Stimulated activated CD8-positive, alpha-beta memory T cell treated with anti-CD3 and anti-CD28 coated beads, Interleukin-2, amount 100 ng/mL, for 48 hours (primary cell): Measurements from ENCODE around the gene ADGRD1.

ENCODE experiments used
- DNase-seq, 2 donors: peaks; one replicate each; pipeline ENCODE4 v3.0.0-alpha.2; 2020; ENCODE audit warnings: low read depth in 2 of 2

Gene ADGRD1

DNA sequence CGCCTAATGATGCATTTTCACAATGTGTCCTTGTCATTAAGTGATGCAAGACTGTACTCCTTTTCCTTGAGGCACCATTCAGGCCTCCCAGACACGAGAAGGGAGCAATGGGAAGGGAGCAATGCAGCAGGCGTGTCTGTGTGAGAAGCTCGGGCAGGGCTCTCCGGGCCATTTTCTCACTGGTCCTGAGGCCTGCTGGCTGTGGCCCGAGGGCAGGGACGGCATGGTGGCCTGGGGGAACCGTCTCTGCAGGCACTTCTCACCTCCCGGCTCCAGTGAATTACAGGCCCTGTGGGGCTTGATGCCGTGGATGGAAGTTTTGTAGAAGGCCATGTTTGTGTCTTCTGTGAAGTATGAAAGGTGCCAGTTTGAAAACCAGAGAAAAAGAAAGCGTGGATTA, 71.0 kb downstream of the ADGRD1 start:
- no peak for DNase-seq

GRCh38 chr12:131025234-131025633, 71.5 kb downstream of the ADGRD1 start:
- no peak for DNase-seq

GRCh38 chr12:131025939-131026702, 72.4 kb downstream of the ADGRD1 start:
- no peak for DNase-seq

GRCh38 chr12:131026754-131027153, 73.0 kb downstream of the ADGRD1 start:
- no peak for DNase-seq

DNA sequence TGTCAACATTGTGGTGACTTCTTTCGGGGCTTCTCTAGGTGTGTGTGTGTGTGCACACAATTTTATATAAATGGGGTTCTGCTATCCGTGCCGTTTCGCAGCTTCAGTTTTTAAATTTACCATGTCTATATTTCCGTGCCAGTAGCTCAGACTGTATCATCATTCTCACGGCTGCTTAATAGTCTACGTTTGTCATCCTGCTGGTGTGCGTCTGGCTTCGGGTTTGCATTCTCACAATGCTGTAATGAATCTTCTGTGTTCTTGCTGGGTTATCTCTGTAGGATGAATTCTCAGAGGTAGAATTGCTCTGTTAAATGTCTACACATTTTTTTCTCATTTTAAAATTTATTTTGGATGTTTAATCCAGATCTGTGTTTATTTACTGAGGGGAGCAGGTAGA, 73.6 kb downstream of the ADGRD1 start:
- DNase-seq, result no peak

DNA sequence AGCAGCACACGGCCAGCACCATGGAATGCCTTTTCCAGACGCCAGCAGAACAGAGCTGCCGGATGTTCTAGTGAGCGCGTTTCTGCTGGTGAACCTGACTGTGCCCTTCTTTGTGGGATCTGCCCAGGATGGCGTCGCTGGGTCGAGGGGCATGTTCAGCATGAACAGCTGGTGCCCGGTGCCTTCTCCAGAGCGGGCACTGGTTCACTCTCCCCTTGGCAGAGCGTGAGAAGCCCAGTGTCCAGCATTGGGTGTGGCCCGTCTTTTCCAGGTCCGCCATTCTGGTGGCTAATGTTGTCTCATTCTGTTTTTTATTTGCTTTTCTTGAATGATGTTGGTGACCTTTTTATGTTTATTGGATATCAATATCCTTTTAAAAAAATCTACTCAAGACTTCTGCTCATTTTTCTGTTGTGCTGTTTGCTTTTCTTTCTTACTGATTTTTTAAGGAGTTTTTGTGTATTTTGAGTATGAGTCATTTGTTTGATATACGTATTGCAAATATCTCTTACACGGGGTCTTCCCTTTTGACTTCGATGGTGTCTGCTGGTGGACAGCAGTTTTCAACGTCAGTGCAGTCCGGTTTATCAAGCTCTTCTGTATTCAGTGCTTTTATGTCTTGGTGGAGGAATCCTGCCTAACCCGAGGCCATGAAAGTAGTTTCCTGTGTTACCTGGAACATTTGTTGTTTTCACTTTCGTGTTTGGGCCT, 74.3 kb downstream of the ADGRD1 start:
- DNase-seq, result no peak

GRCh38 chr12:131028587-131029338, 75.1 kb downstream of the ADGRD1 start:
- no peak for DNase-seq

- DNase-seq, result no peak
Measured at GRCh38 chr12:131030472-131031328, 77.0 kb downstream of the ADGRD1 start.

GRCh38 chr12:131032082-131032750, 78.5 kb downstream of the ADGRD1 start:
- DNase-seq, result no peak

- DNase-seq, result no peak
Measured at GRCh38 chr12:131033486-131033885, 79.8 kb downstream of the ADGRD1 start.

- no peak for DNase-seq
Measured at GRCh38 chr12:131033886-131034482, 80.3 kb downstream of the ADGRD1 start.

DNA sequence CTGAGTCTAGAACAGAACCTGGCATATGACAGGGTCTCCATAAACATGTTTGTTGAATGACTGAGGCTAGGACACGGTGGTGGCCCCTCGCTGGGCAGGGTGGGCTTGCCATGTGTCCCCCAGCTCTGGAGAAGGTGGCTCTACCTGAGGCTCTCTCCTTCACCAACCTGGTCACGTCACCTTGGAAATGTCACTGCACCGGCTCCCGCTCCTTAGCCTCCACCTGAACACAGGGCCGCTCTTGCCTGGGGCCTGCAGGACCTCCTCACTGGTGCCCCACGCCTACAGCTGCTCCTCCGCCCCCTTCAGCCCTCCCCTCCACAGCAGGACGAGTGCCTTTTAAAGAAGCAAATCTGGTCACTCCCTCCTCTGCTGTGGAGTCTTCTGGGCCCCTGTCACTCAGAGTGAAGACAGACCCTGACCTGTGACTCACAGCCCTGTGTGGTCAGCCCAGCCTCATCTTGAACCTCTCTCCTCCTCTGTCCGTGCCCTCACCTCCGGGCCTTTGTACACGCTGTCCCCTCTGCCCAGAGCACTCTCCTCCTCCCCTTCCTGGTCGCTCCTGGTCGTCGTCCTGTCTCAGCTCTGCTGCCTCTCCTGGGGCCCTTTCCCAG, 81.0 kb downstream of the ADGRD1 start:
- no peak for DNase-seq

GRCh38 chr12:131035245-131035681, 81.6 kb downstream of the ADGRD1 start:
- DNase-seq, result no peak

DNA sequence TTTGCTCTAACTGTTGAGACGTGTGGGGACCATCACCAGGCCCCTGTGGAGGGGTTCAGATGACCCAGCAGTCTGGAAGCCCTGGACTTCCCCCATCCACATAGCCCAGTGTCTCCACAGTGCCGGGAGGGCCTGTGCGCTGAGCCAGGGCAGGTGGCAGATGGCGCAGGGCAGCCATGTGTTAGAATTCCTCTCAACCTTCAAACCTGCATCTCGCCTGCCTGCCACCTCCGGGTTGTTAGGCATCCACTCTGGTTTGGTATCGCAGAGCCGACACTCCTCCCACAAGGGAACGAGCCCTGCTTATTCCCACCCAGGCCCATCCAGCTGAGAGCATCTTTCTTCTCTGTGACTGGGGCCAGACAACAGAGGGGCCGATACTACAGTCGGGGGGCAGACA, 84.5 kb downstream of the ADGRD1 start:
- DNase-seq, result no peak

DNA sequence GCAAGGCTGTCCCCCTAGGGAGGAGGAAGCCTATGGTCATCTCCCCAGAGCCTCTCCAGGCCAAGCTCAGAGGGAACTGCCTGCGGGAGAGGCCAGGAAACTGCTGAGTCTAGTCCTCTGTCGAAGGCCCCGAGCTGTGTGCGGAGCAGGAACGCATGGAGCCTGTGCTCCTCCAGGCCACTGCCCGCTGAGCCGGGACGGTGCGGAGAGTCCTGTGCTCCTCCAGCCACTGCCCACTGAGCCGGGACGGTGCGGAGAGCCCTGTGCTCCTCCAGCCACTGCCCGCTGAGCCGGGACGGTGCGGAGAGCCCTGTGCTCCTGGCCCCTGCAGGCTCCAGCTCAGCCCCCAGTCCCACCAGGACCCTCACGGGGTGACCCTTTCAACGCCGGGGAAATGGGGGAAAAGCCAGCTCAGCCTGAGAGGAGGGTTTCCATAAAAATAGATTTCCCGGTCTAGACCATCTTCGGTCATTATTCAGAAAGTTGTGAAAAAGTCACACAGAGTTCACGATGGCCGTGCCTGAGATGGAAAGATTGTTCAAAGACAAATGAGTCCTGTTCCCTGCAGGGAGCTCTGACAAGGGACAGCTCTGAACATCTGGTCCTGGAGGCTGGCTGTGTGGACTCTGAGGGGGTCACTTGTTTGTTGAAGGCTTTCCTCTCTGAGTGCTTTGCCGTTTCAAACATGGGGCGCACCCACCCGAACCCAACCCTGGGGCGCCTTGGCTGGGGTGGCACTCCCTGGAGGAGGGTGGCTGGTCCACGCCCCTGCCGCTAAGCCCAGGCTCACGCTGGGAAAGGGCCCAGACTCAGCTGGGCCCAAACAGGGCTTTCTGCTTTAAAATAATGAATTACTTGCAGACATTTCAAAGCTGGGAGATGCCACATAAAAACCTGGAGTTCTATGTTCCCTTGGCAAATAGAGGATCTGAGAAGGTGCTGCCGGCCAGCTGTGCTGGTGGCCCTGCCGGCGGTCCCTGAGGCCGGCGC, 85.5 kb downstream of the ADGRD1 start:
- DNase-seq, result no peak

GRCh38 chr12:131040491-131040890, 86.8 kb downstream of the ADGRD1 start:
- no peak for DNase-seq

DNA sequence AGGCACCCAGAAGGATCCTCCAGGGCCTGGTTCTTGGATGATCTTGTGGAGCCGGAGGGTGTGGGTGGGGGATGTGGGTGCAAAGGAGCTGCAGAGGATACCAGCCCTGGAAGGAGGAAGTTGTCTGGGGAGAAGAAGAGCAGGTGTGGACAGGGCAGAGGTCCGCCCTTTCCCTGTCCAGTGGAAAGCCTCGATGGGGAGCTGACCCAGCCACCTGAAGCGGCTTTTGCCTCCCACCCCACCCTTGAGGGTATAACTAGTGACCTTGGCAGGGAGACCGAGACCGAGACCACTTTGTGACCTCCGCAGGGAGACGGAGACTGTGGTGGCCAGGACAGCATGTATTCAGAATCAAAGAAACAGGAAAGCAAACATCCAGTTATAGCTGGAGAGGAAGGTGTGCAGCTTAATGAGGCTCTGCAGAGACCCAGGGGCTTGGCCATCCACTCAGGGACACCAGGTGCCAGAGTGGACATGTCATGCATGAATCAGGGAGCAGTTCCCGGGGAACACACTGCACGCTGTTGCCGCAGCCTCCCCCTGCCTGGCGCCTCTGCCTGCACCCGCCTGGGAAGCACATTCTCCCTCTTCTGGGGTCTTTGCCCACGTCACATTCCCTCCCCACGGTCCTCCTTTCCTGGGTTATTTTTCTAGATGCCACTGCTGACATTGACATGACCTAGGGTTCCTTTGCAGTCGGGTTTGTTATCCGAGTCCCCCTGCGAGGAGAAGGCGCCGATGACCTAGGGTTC, 87.7 kb downstream of the ADGRD1 start:
- no peak for DNase-seq
